GM06990 (cell line): ENCODE data around the gene GDAP2.

Experiments
- DNase-seq: peaks from one replicate; pipeline ENCODE4 v3.0.0-alpha.2; 2011; ENCODE audit not compliant: insufficient read length; ENCODE audit errors: extremely low read depth
- H3K27me3 ChIP-seq: replicated peaks from 2 replicates; pipeline ENCODE4 v1.6.0; 2011; ENCODE audit warnings: low read length; ENCODE audit not compliant: control insufficient read depth, insufficient read depth
- H3K36me3 ChIP-seq: 2 replicates; pipeline ENCODE4 v1.5.1; 2011; ENCODE audit warnings: low read length; ENCODE audit not compliant: control insufficient read depth, insufficient read depth
- H3K4me3 ChIP-seq: replicated peaks from 2 replicates; pipeline ENCODE4 v1.5.1; 2011; ENCODE audit warnings: low read depth, mild to moderate bottlenecking, control low read depth, low read length
- TF ChIP-seq, protein P1 (sequence below): IDR thresholded peaks from 2 replicates; pipeline ENCODE4 v1.5.1; 2011; ENCODE audit warnings: low read length, control low read depth, mild to moderate bottlenecking, inconsistent platforms; ENCODE audit not compliant: insufficient read depth, poor library complexity, severe bottlenecking

GDAP2 gene

DNA sequence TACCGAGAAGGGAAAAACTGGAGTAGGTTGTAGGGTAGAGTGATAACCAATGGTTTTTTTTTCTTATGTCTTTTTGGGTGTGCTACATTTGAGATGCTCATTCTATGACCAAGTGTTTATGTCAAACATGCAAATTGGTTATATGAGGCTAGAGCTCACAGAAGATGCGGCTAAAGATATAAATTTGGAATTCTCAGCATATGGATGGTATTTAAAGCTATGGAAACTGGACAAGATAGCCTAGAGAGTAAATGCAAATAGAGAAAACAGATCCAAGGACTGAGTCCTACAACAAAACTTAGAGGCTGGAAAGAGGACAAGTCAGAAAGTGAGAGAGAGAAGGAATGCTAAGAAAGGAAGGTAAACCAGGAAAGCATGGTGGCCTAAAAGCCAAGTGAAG, 7.4 kb downstream of the GDAP2 start:
- TF ChIP-seq, protein P1, sequence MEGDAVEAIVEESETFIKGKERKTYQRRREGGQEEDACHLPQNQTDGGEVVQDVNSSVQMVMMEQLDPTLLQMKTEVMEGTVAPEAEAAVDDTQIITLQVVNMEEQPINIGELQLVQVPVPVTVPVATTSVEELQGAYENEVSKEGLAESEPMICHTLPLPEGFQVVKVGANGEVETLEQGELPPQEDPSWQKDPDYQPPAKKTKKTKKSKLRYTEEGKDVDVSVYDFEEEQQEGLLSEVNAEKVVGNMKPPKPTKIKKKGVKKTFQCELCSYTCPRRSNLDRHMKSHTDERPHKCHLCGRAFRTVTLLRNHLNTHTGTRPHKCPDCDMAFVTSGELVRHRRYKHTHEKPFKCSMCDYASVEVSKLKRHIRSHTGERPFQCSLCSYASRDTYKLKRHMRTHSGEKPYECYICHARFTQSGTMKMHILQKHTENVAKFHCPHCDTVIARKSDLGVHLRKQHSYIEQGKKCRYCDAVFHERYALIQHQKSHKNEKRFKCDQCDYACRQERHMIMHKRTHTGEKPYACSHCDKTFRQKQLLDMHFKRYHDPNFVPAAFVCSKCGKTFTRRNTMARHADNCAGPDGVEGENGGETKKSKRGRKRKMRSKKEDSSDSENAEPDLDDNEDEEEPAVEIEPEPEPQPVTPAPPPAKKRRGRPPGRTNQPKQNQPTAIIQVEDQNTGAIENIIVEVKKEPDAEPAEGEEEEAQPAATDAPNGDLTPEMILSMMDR = no peak
- no peaks in the 10 kb centered on the region for H3K27me3 ChIP-seq

DNA sequence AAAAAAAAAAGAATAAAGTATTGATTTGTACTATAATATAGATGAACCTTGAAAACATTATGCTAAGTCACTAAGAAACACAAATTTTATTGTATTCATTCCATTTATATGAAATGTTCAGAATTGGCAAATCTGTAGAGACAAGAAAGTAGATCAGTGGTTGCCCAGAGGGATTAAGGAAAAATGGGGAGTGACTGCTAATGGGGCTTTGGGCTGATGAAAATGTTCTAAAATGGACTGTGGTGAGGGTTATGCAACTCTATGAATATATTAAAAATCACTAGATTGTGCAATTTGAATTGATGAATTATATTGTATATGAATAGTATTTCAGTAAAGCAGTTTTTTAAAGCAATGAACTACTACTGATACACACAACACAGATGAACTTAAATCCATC, 10.0 kb downstream of the GDAP2 start:
- TF ChIP-seq, protein P1 = no peak
- H3K27me3 ChIP-seq = no peaks in the 10 kb centered on the region
- H3K36me3 ChIP-seq = no peaks in the 10 kb centered on the region; the same call in none of the 2 replicates
- DNase-seq = no peak
- no peak overlapping the region for H3K4me3 ChIP-seq

More for the DNA sequence above, 7.4 kb downstream of the GDAP2 start:
- Histone ChIP-seq H3K4me3 (no peak overlapping the region), H3K36me3 (no peaks in the 10 kb centered on the region; the same call in 1 of the 2 replicates)
- DNase-seq = no peak

- Histone ChIP-seq H3K36me3 (peaks cover 2% of the 10 kb centered on the region), H3K27me3 (no peaks in the 10 kb centered on the region), H3K4me3 (no peak overlapping the region)
- no peak for DNase-seq
- TF ChIP-seq, protein P1 = no peak
Measured at GRCh38 chr1:117911051-117911450, 18.4 kb downstream of the GDAP2 start.

- Histone ChIP-seq H3K4me3 (no peak overlapping the region), H3K36me3 (peaks cover 2% of the 10 kb centered on the region), H3K27me3 (no peaks in the 10 kb centered on the region)
- no peak for DNase-seq
- TF ChIP-seq, protein P1 = no peak
Measured at GRCh38 chr1:117905019-117905418, 24.4 kb downstream of the GDAP2 start.

GRCh38 chr1:117904485-117904884, 24.9 kb downstream of the GDAP2 start:
- H3K27me3 ChIP-seq = no peaks in the 10 kb centered on the region
- H3K36me3 ChIP-seq = peaks cover 2% of the 10 kb centered on the region
- H3K4me3 ChIP-seq = no peak overlapping the region
- TF ChIP-seq, protein P1 = no peak
- no peak for DNase-seq

DNA sequence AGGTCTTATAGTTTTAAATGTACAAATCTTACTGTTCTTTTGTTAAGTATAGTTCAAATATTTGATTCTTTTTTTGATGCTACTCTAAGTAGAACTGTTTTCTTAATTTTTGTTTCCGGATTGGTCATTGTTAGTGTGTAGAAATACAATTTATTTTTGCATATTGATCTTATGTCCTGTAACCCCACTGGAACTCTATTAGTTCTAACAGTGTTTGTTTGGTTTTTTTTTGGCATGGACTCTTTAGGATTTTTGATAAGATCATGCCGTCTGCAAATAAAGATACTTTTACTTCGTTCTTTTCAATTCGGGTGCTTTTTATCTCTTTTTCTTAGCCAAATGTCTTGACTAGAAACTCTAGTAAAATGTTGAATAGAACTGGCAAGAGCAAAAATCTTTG, 26.5 kb downstream of the GDAP2 start:
- no peak for DNase-seq
- no peaks in the 10 kb centered on the region for H3K27me3 ChIP-seq
- TF ChIP-seq, protein P1 = no peak
- H3K36me3 ChIP-seq = peaks cover 5% of the 10 kb centered on the region
- H3K4me3 ChIP-seq = no peak overlapping the region
